GM21786 (cell line): ENCODE data around the gene SCN3A.

ENCODE experiments used
- ATAC-seq: cut with Tn5 transposase; IDR thresholded peaks from one replicate; pipeline ENCODE4 v1.9.1; 2021; ENCODE audit not compliant: unreplicated experiment

SCN3A gene

DNA sequence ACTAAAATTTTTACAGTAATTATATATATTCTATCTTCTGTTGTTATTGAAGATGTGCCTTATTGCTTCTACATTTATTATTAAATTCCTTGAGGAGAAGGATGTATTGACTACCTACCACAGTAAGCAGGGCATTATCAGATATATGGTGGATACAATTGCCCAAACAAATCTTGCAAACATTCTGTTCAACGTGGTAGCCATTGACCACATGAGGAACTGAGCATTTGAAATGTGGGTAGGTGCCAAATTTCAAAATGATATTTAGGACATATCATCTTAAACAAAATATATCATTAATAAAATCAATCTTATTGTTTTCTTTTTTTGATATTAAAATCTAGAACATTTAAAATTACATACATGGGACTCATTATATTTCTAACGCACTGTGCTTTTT is 11.1 kb downstream of the SCN3A start:
- ATAC-seq, result peak; percentile 25

DNA sequence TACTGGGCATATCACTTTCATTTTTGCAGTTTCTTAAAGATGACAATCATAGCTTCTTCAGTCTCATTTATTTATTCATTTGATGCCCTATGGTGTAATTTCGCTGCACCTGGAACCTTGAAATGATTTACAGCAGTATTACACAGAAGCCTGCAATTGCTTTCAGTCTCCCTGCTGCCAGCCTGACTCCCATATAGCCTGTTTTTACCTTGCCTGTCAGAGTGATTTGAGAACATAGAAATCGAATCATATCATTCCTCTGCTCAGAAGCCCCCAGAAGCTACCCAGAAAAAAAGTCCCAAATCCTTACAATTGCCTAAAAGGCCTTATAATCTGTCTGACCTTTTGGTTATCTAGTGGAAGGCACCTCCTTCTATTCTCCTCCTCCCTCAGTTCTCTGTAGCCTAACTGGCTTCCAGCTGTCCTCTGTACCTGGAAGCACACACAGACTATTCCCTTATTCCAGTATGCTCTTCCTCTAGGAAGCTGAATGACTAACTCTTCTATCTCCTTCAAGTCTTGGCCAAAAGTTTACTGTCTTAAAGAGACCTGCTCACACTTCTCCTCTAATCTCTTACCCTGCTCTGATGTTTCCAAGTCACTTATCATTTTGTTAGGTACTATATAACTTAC is 12.6 kb downstream of the SCN3A start:
- ATAC-seq, result no peak

DNA sequence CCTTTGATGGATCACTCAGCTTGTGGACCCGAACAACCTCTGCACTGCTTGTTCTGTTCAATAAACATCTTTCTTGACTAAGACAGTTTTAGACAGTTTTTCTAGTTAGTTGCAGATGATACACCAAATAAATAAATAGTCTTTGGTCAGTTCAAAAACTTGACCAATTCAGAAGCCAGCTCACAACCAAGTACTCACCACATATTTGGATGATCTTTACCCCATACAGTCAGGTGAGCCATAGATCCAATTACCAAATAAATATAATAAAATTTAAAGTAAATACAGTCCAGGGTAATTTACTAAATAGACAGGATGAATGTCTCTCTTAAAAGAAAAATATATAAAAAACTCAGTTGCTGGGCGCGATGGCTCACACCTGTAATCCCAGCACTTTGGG is 18.2 kb downstream of the SCN3A start:
- no peak for ATAC-seq

DNA sequence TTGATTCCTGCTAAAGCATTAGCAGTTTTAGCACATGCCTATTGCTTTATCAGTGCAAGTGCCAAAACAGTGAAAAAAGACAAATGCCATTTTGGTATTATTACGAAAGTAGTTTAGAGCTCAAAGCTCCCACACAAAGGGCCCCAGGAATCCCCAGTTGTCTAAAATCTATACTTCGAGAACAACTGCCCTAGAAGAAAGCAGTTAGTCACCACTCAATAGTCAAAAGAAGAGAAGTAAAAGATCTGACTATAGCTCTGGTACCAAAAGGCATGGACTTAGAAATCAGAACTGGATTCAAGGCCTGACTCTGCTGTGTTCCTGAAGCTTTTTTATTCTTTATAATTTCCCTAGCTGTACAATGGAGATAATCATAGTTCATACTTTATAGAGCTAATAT is 21.8 kb downstream of the SCN3A start:
- ATAC-seq, result no peak

DNA sequence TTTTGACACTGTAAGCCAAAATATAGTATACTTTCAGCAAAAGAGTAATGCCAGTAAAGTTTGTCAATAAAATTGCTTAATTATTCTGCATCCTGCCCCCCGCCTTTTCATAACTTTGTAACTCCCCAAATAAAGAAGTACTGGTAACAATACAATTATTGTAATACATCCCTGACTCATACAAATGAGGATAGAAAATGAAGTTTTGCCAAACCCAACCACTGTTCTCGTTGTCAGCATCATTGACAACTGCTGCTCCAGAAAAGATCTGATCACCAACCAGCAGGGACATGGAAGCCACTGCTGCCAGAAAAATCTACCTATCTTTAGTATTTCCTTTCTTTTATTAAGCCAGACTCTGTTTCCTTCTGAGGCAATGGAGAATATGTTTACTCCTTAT is 27.1 kb downstream of the SCN3A start:
- ATAC-seq, result no peak

DNA sequence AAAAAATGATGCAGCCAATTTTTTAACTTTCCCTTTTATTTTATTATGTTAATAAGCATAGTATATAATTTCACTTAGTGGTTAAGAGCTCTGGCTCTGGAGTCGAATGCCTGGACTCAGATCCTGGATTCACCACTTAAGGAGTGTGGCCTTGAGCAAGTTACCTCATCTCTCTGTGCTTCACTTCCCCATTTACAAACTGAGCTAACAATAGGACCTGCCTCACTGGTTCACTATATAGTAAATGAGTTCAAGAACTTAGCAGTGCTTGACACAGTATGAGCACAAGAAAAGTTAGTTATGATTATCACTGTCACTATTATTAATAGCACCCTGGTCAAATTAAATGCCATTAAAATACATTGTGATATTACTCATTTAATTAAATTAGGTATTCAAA is 30.6 kb downstream of the SCN3A start:
- no peak for ATAC-seq

DNA sequence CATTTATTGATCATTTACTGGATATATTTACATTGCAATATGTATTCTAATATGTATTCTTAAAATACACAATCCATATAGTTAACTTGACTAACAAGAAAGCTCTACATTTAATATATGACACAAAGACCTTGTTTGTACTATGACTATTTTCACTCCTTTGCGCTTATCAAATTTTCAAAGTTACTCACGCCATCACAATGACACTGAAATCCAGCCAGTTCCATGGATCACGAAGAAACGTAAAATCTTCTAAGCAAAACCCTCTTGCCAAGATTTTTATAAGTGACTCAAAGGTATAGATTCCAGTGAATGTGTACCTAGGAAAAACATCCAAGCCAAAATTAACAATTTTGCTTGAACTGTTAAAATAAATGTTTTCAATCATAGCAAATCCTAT is 39.6 kb downstream of the SCN3A start:
- ATAC-seq, result no peak

DNA sequence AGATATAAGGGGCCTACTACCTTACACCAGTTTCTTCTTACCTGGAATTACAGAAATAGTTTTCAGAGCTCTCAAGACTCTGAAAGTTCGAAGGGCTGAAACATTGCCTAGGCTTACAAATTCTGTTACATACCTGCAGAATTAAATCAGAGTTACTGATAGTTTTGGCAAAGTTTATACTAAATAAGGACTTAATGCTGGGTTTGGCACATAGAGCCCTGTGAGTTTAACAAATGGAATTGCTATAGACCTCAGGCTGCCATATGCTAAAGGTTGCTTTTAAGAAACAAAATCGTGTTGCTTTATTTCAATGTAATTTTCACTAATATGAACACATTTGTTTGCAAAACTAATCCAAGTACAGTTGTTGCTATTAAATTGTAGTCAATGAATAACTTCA is 40.1 kb downstream of the SCN3A start:
- no peak for ATAC-seq

DNA sequence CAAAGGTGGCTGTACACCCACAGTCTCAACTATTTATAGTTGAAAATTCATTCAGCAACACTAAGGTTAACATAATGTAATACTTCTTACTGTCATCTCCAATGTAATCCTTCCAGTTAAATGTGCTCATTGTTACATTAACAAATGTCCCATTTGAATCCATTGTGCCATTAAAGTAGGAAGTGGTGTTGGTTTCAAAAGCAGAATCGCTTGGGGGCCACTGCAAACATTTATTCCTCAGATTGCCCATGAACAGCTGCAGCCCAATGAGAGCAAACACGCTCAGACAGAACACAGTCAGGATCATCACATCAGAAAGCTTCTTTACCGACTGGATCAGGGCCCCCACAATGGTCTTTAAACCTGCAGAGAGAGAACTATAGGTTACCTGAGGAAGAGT is 41.4 kb downstream of the SCN3A start:
- ATAC-seq, result no peak

DNA sequence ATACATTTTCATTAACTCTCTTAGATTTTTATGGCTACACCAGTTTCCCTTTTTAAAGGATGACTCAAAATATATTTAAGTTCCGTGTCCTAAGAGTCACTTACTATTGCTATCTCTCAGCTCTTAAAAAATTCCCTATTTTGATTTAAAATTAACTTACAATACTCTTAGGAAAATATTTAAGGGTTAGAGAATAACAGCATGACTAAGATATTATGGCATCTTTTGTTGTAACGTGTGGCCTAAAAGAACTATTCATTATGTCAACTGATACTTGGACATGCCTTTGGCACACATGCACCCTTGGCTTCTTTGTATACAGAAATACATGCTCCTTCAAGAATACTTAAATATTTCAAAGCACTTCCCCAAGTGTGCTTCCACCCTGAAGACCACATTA is 42.3 kb downstream of the SCN3A start:
- ATAC-seq, result no peak

DNA sequence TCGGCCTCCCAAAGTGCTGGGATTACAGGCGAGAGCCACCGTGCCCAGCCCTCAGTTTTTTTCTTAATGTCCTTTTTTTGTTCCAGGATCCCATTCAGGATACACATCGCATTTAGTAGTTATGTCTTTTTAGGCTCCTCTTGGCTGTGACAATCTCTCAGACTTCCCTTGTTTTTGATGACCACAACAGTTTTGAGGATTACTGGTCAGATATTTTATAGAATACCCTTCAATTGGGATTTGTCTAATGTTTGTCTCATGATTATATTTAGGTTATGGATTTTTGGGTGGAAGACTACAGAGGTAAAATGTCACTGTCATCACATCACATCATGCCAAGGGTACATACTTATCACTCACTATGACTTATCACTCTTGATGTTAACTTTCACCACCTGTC is 46.7 kb downstream of the SCN3A start:
- ATAC-seq, result no peak

DNA sequence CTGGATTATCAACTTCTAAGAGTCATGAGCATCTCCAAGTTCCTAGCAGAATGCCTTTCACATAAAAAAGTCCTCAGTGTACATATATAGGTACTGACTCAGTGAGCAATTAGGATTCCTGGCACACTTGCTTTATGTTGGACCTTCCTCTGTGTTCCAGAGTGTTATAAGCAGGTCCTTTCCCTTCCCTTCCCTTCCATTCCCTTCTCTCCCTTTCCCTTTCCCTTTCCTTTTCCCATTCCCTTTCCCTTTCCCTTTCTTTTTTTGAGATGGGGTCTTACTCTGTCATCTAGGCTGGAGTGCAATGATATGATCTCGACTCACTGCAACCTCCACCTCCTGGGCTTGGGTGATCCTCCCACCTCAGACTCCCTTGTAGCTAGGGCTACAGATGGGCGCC is 48.7 kb downstream of the SCN3A start:
- no peak for ATAC-seq

DNA sequence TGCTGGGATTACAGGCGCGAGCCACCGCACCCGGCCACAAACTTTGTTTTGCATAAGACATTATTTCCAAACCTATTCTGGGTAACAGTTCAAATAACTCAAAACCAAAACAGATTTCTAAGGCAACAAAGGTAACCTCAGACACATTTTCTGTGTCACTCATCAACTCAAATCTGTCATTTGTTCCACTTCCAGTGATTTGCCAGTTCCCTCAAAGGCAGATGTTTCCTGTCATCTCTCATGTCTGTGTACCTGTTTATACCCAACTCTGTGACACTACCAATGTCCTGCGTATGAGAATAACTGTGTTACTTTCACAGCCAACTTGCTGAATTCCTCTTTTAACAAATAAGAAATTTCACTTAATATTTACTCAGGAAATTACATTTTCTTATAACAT is 54.4 kb downstream of the SCN3A start:
- peak; percentile 42 for ATAC-seq

DNA sequence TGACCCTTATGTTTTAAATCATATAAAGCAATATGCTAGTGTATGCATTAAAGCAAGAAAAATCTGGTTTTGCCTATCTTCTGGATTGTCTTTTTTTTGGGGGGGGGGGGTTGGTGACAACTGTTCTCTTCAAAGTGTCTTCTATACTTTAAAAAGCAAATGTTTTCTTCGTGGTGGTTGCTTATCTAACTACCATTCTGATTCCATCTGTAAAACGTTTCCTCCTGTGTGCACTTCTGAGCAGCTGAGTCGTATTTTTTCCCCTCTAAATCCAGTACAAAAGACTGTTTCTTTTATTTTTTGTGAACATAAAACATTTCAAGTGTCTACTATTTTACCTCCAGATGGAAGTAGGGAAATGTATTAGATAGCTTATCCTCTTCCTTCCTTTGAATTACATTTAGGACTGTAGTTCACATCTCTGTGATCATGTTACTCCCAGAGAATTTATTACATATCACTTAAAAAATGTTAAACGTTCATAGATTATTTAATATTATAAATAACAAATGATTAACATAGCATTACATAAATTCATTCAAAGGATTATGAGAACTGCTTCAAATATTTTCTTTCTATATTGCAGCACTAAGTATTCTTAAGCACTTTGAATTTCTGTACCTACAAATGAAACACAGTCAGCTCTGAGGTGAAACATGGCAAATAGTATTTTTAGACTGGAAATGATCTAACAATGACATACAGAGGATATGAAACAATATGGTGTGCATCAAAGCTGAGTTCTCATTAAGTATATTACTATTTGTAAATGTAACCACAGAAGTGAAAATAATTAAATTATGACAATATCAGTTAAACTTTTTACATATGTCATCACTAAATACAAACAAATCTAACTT is 56.4 kb downstream of the SCN3A start:
- ATAC-seq, result no peak

DNA sequence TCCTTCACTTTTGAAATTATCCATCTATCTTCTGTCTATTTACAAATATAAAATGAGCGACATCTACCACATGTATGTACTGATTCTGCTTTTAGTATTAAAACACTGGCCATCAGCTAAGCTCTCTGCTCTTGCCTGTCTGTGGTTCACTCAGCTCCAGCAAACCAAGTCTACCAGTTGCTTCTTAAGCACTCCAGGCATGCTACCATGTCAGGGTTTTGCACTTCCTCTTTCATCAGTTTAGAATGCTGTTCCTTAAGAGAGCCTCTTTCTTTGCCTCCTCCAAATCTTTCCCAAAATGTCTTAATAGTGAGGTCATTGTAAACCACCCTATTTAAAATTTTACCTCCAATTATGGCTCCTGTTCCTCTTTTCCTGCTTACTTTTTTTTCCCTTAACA is 59.5 kb downstream of the SCN3A start:
- no peak for ATAC-seq

DNA sequence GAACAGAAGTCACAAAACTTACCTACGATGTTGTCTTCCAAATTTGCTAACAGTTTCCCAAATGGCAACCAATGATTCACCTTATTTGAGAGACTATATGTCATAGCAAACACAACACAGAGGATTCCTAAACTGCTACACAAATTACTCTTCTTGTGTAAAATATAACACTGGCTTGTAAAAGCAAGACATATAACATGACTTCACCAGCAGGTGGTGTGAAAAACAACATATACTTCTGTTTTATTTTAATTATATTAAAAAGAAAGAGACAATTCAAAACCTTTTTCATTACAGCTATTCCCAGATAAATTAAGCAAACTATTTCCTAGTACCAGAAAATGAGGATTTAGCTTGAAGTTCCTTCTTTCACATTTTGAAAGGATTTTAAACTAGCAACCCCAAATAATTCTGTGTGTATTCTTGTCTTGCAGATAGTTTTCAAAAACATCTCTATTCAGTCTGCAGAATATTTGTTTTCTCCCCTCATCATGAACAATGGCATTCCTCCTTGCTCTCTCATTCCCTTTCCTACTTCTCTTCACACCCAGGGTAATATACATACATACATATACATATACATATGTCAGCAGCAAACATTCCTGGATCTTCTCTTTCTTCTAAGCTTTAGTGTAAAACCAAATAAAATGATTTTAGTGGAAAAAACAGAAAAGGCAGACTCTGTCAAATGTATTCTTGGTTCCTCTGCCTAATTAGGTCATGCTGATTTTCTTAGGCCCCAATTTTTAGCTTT is 62.1 kb downstream of the SCN3A start:
- no peak for ATAC-seq

DNA sequence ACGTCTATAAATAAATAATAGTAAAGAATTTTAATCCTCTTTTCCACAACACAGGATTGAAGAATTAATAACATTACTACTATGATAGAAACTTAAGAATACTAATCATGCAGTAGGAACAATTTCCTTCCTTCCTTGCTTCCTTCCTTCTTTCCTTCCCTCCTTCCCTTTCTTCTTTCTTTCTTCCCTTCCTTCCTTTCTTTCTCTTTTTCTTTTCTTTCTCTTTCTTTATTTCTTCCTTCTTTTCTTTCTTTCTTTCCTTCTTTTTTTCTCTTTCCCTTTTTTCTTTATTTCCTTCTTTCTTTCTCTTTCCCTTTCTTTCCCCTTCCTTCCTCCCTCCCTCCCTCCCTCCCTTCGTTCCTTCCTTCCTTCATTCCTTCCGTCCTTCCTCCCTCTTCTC is 77.6 kb downstream of the SCN3A start:
- ATAC-seq, result no peak

DNA sequence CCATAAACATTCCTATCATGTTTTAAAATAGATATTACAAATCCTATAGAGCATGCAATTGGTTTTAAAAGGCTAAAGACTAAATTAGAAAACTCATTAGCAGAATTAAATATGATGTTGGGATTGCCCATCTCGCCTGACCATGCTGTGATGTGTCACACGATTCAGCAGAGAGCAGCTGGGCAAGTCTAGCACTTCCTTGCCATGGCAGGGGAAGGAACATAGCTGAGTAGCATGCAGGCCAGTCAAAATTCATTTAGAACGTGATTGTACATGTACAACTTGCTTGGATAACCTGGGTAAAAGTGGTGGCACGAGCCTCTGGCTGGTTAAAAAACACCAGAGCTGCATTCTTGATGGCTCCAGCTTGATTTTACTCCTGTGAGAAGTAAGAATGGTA is 81.3 kb downstream of the SCN3A start:
- ATAC-seq, result no peak

DNA sequence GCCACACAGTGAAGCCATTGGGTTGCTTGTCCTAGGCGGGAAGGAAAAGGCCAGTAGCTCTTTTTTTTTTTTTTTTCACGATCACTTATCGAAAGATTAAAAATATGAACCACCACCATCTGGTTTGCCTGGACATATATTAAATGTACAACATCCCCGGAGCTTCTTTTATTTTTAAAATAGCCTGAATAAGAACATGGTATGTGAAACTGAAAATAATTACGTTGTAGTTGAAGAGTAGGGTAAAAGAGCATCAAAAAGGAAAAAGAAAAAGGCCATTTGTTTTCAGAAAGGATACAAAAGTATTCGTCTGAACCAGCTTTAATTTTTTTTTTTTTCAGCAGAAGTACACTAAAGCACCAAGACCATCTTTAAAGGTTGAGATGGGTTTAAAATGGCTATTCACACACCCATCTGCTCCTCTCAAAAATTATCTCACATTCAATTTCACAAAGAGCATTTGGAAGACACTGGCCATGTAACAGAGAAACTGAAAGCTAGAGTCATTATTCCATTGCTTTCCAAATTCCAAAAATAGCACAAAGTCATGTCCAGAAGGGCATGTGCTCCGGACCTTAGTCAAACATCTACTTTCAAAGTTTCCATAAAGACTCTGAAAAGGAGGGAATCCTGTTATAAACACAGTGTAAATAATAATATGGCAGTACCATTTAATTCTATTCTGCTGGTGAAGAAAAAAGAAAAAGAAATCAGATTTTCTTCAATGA is 82.9 kb downstream of the SCN3A start:
- ATAC-seq, result no peak

DNA sequence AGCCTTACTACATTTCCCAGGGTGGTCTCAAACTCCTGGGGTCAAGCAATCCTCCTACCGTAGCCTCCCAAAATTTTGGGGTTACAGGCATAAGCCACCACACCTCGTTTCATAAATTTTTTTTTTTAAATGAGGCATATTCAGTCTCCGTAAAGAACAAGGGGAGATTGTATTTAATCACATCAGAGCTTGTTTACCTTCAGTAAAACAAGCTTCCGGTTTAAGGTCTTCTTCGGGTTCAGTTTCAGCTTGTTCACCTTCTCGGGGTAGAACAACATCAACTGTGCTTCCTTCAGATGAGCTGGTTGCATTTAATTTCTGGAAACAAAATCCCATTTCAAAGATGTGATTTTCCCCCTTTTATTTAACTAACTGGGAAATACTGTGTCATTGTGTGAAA is 88.6 kb downstream of the SCN3A start:
- no peak for ATAC-seq

DNA sequence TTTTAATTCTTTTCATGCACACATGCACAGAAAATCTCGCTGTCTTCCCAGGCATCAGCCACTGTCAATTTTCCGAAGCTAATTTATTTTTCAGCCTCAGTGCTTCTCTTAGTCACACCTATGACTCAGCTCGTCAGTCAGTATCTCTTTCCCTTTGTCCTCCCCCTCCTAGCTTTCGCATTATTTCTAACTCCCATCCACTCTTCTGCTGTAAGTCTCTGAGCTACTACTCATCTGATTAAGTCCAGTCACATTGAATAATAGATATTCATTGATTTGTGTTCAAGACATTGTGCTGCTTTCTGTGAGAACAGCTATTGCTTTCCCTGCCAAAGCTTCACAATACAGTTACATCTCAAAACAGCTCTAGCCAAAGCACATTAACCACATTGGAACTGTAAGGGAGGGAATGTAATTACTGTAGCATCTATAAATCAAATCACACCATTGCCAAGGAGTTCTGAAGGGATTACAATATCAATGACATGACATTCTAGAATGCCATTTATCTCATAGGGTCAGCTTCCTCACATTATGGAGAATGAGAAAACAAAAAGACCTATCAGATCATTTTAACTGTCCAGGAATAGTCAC is 89.4 kb downstream of the SCN3A start:
- ATAC-seq, result no peak
